Activated CD4-positive, CD25-positive, alpha-beta regulatory T cell treated with anti-CD3 and anti-CD28 coated beads, Interleukin-2, amount 50 U/mL, for 72 hours (primary cell): ENCODE measurements around the gene LAMA3.

Source experiments
- DNase-seq: peaks from one replicate; pipeline ENCODE4 v3.0.0; 2021

LAMA3 gene

DNA sequence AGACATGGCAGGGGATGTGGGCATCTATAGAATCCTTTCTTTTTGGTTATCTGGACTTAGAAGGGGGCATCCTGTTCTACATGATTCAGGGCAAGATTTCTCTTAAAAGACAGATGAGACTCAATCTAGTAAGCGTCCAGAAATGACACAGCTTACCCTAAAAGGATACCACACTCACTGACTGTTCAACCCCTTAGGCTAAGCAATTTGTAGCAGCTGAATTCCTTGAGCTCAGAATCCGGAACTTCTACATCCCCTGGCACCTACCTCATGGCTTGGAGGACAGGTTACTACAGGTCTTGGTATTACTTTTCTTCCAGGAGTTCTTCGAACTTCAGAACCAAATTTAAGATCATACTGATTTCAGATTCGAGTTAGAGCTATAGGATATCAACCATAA lies 138.4 kb downstream of the LAMA3 start:
- no peak for DNase-seq

DNA sequence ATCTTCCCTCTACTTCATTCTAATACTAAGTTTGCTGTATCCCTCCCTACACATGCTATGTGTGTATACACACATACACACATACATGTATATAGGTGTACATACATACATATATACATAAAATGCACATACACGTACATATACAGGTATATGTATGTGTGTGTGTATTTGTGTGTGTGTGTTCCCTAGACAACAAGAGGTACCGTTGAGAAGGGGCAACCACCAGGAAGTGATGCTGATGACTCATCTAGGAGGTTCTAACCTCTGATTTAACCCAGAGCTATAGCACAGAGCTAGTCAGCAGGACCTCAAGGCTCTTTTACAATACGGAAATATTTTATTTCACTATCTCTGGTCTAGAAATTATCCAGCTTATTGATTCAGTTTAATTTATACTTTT lies 139.2 kb downstream of the LAMA3 start:
- no peak for DNase-seq

DNA sequence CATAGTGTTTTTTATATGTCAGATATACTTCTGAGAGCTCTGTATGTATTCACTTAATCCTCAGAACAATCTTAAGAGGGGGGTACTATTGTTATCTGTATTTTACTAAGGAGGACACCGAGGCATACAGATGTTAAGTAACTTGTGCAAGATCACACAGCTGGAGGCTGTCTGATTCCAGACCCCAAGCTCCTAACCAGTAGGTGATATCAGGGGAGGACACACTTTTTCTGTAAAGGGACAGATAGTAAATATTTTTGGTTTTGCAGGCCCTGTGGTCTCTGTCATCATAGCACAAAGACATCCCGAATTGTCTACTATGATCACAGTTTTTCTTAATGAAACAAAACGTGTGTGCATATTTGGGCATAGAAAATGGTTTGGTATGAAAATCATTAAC lies 143.7 kb downstream of the LAMA3 start:
- DNase-seq = no peak

DNA sequence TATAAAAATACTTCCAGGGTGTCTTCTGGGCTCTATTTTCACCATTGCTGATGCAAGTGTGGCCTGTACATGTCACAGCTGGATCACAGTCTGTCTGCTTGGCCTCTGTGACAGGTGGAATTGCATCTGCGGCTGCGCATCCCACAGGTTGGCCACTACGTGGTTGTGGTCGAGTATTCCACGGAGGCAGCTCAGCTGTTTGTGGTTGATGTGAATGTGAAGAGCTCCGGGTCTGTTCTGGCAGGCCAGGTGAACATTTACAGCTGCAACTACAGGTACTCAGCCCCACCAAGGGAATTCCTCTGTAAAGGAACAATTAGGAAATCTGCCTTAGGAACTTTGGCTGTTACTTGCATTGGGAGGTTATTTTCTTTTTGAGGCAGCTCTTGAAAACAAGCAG lies 144.5 kb downstream of the LAMA3 start:
- no peak for DNase-seq

DNA sequence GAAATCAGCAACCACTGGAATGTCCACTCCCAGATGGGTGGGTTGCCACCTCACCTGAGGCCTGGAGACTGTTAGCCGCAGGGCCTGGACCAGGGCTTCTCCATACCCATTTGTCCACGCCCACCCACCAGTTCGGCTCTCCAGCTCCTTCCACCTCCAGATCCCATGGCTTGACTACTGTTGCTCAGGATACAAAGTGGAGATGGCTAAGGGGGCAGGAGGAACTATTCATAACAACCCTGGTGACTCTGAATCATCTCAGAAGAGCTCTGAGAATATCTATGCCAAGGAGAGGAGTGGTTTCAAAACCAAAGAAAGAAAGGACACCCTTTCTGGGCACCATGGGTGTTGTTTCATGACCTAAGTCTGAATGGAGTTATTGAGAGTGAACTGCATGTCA lies 145.8 kb downstream of the LAMA3 start:
- DNase-seq = no peak

DNA sequence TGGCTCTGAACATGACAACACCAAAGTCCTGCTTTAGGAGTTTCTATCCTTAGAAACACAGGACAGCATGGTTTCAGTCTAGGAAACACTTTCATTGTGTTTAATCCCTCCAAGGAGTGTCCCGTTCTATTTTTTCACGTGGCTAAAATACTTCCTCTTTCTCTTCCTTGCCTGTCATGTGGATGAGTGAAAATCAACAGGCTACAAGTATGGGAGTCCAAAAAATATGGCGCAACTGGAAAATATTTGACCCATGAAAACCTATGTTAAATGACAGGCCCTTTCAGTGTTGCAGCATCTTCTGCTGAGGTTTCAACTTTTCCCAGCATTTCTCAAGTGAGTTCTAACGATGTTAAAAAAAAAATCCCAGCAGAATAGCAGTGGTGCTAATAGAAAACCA lies 146.3 kb downstream of the LAMA3 start:
- no peak for DNase-seq

- no peak for DNase-seq
Measured at GRCh38 chr18:23837591-23837990, 148.3 kb downstream of the LAMA3 start.

GRCh38 chr18:23838233-23838632 lies 149.0 kb downstream of the LAMA3 start:
- no peak for DNase-seq

- no peak for DNase-seq
Measured at GRCh38 chr18:23838801-23839366, 149.6 kb downstream of the LAMA3 start.

- no peak for DNase-seq
Measured at GRCh38 chr18:23842305-23842704, 153.1 kb downstream of the LAMA3 start.

- DNase-seq = no peak
Measured at GRCh38 chr18:23844991-23845680, 155.9 kb downstream of the LAMA3 start.

- no peak for DNase-seq
Measured at GRCh38 chr18:23845988-23846630, 156.9 kb downstream of the LAMA3 start.

- no peak for DNase-seq
Measured at GRCh38 chr18:23847321-23847986, 158.2 kb downstream of the LAMA3 start.

DNA sequence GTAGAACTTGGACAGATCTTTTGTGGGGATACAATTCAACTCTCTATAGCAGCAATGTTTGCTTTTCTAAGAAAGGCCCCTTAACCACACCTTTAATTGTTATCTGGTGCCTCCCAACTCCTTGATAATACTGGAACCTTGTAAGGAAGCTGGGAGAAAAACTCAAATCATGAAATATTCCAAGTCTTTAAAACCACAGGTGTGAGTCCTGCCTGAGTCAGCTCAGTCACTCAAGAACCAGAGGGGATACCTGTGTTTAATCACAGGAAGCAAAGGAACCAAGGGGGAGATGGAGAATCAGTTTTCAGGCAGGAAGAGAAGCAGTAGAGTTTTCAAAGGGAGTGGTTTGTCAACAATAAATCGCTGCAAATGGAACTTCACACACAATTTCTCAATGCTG lies 159.9 kb downstream of the LAMA3 start:
- no peak for DNase-seq

DNA sequence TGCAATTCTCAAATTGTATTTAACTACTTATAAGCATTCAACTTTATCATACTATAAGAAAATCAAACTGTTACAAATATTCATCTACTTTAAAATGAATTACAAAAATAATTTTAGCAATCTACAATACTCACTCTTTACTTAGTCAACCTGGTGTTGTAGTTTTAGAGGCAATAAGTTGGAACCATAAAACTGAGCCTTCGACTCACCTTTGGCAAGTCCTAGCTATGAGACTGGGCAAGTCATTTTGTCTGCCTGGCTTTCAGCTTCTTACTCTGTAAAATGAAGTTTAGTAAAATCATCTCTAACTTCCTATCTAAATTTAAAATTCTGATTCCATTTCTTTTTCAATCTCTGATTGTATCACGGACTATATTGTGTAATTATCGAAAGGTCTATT lies 161.0 kb downstream of the LAMA3 start:
- DNase-seq = no peak

DNA sequence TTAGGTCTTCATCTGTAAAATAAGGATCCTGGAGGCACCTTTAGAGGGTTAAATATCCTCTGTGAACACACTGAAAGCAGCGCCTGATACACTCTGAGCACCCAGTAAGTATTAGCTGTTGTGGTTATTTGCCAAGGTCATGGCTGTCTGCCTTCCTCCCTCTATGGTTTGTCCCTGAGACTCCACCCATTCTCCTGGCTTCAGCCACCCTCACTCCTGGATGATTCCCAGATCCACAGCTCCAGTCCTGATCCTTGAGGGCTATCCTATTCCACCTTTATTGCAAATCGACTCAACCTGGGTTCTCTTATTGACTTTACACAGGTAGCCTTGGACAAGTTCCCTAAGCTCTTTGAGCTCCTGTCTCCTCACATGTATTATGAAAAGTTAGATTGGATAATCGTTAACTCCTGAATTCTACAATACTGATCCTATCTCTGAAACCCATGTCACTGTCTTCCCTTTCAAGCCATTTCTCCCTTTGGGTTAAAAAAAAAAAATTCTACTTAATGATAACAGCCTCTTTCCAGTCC lies 162.3 kb downstream of the LAMA3 start:
- no peak for DNase-seq

DNA sequence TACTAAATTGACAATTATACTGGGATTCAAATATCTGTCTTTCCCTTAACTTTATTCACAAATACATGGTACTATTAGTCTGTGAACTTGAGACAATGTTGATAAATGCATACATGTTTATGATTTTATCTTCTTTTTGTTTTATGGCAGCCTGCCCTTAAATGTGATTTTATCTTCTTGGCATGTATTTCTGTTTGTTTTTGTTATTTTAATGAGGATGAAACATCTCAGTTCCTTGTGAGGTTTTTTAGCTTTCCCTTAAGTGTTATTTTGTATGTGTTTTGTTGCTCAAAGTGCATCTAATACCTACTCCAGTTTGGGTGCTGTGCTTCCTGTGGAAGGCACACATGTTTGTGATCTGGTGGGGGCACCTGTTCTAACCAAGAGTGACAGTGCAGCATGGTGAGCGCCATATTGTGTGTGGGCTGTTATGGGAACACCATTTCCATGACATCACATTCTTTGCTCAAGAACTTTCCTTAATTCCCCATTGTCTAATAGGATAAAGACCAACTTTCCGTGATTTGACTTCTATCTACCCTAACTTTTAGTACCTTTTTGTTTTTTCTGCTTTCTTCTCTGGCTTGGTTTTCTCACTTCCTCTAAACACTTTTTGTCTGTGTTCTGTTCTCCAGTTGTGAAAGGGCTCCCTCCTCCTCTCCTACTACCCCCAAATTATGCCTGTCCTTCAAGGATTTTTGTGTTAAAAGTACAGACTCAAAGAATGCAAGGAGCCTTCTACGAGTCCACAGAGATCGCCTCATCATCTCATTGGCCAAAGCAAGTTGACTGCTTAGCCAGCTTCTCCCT lies 163.2 kb downstream of the LAMA3 start:
- no peak for DNase-seq

GRCh38 chr18:23853448-23854195 lies 164.4 kb downstream of the LAMA3 start:
- no peak for DNase-seq

DNA sequence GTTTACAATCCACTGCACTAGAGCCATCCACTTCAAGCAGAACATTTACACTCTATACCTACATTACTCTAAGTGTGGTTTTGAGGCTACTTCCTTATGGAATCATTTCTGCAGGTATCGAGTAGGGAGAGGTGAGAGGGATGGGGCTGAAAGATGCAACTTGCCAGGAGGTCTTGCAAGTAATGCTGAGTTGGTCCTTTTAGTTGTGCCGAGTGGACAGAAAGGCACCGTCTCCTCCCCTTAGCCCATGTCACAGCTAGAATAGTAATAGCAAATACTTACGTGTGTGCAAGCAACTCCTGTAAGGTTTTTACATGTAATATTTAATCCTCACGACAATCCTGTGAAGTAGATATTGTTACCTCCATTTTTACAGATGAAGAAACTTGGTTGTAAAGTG lies 166.5 kb downstream of the LAMA3 start:
- no peak for DNase-seq

- DNase-seq = no peak
Measured at GRCh38 chr18:23856466-23857163, 167.4 kb downstream of the LAMA3 start.

- DNase-seq = no peak
Measured at GRCh38 chr18:23857164-23857552, 167.9 kb downstream of the LAMA3 start.

- DNase-seq = no peak
Measured at GRCh38 chr18:23857756-23858155, 168.5 kb downstream of the LAMA3 start.
